ENCODE results near the gene FSTL4.

DNA sequence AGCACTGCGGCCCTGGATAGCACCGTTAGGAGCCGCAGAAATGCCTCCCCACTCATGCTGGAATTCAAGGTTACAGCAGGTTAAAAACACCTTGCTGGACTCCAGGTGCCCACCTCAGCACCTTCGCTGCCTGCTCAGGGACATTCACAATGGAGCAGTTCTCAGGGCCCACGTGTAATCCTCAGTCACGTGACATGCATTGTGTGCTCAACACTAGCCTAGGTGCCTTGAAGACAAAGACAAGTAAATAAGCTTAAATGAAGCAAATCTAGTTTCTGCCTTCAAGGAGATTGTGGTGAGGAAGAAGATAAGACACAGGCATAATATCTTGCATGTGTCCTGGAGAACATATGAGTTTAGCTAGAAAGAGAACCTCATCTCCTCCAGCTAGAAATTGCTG is 82.1 kb downstream of the FSTL4 start:
- TF ChIP-seq, protein P1, sequence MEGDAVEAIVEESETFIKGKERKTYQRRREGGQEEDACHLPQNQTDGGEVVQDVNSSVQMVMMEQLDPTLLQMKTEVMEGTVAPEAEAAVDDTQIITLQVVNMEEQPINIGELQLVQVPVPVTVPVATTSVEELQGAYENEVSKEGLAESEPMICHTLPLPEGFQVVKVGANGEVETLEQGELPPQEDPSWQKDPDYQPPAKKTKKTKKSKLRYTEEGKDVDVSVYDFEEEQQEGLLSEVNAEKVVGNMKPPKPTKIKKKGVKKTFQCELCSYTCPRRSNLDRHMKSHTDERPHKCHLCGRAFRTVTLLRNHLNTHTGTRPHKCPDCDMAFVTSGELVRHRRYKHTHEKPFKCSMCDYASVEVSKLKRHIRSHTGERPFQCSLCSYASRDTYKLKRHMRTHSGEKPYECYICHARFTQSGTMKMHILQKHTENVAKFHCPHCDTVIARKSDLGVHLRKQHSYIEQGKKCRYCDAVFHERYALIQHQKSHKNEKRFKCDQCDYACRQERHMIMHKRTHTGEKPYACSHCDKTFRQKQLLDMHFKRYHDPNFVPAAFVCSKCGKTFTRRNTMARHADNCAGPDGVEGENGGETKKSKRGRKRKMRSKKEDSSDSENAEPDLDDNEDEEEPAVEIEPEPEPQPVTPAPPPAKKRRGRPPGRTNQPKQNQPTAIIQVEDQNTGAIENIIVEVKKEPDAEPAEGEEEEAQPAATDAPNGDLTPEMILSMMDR (IDR thresholded peaks at IDR 0.05), result no peak
- TF ChIP-seq POLR2A (IDR thresholded peaks at IDR 0.05), result no peak

Measured in body of pancreas (tissue), 4 donors.